HG03135 (cell line): ENCODE results near the gene NPAT.
A peak's percentile ranks its signal among the peaks of the same experiment; 100 is the strongest.

ENCODE experiments used
- ATAC-seq: cut with Tn5 transposase; IDR thresholded peaks from one replicate; pipeline ENCODE4 v1.9.1; 2021; ENCODE audit warnings: mild to moderate bottlenecking, moderate library complexity; ENCODE audit not compliant: unreplicated experiment

The NPAT gene

DNA sequence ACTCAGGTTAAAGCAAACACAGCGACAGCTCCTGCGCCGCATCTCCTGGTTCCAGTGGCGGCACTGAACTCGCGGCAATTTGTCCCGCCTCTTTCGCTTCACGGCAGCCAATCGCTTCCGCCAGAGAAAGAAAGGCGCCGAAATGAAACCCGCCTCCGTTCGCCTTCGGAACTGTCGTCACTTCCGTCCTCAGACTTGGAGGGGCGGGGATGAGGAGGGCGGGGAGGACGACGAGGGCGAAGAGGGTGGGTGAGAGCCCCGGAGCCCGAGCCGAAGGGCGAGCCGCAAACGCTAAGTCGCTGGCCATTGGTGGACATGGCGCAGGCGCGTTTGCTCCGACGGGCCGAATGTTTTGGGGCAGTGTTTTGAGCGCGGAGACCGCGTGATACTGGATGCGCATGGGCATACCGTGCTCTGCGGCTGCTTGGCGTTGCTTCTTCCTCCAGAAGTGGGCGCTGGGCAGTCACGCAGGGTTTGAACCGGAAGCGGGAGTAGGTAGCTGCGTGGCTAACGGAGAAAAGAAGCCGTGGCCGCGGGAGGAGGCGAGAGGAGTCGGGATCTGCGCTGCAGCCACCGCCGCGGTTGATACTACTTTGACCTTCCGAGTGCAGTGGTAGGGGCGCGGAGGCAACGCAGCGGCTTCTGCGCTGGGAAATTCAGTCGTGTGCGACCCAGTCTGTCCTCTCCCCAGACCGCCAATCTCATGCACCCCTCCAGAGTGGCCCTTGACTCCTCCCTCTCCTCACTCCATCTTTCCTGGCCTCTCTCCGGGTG is at the start of gene NPAT, which contains the start of gene ATM:
Gene NPAT, minus strand, starts transcription at position 65 of the 774 bp plus-strand sequence. CDS start 102 bp downstream, outside the sequence.
Gene ATM, plus strand, starts transcription at position 494 of the 774 bp plus-strand sequence. CDS start 4,558 bp downstream, outside the sequence.
- ATAC-seq, result peak; percentile 78

DNA sequence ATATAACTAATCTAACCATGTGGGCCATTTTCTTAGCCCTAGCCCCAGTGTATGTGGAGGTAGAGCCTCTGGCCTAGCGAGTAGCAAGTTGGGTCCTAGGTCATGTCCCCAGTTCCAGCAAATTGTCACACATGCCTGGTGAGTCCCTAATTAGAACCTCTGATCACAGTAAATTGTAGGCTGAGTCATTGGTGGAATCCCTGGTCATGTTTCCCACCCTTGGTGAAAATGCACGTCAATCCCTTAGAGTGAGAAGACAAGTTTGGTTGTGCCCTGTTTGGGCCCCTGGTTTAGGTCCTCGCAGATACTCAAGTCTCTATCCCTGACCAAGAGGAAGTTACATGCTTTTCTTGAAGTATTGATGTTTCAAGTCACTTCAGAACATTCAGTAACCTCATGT is 47.1 kb upstream of the NPAT start:
- ATAC-seq, result no peak

DNA sequence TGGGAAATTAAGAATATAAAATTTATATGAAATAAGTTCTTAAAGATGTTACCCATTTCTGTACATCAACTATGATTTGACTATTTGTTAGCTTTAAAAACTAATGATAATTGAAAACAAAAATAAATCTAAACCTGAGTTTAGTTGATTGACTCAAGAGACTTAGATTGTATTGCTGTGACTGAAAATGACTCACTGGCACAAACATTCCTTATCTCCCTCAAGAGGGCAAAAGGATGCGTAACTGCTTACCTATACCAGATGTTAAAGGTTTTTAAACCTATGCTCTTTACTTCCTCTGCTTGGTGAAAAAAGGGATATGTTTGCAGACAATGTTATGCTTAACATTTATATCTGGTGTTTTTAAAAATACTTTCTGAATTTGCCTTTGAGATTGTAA is 30.7 kb upstream of the NPAT start:
- ATAC-seq, result no peak

DNA sequence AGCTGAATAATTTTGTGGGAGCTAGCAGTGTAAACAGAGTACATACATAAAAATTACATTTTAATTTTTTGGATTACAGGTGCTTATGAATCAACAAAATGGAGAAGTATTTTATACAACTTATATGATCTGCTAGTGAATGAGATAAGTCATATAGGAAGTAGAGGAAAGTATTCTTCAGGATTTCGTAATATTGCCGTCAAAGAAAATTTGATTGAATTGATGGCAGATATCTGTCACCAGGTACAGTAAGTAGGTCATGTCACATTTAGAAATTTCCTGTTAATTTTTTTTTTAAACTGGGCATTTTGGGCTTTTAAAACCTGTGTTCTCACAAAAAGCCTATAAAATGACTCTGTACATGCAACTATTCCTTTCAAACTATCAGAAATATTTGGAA is 24.4 kb upstream of the NPAT start:
- ATAC-seq, result no peak

DNA sequence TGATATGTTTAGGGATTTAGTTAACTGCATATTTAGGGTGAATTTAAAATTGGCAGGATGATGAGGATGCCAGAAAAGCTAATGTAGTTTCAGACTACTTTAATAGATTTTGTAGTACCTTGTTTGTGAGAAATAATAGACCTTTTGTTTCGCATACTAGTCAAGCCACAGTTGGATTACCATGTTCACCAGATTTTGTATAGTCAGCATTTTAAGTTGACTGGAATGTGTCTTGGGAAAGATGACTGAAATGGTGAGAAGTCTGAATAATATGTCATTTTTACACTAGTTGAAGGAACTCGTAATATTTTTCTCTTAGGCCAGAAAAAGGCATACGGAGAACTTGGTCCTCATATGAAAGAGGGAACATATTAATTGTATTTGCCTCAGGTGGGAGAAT is 23.9 kb upstream of the NPAT start:
- no peak for ATAC-seq

DNA sequence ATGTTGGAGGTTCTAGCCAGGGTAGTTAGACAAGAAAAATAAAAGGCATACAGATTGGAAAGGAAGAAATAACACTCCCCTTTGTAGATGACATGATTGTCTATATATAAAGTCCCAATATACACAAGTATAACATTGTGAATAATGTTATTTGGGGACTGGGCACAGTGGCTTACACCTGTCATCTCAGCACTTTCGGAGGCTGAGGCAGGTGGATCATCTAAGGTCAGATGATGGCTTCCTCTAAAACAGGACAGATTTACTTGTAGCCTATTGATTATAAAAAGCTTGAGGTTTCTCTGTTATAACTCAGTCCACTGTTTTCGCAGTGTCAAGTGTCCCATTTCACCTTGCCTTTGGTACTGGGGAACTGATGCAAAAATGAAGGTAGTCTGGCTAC is 20.0 kb upstream of the NPAT start:
- ATAC-seq, result no peak

DNA sequence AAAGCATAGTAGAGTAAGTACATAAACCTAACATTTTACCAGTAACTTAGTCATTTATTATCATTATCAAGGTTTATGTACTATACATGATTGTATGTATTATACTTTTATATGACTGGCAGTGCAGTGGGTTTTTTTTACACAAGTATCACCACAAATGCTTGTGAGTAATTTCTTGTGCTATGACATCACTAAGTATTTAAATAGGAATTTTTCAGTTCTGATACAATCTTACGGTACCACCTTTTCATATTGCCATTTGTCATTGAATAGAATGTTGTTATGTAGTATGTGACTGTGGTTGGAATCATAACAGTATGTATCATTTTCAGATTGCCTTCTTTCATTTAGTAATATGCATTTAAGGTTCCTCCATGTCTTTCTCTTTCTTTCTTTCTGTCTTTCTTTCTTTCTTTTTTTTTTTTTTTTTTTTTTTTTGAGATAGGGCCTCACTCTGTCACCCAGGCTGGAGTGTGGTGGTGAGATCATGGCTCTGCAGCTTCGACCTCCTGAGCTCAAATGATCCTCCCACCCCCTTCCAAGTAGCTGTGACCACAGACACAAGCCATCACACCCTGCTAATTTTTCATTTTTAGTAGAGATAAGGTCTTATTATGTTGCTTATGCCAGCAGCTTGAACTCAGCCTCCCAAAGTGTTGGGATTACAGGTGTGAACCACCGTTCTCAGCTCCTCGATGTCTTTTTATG is 19.0 kb upstream of the NPAT start:
- no peak for ATAC-seq

DNA sequence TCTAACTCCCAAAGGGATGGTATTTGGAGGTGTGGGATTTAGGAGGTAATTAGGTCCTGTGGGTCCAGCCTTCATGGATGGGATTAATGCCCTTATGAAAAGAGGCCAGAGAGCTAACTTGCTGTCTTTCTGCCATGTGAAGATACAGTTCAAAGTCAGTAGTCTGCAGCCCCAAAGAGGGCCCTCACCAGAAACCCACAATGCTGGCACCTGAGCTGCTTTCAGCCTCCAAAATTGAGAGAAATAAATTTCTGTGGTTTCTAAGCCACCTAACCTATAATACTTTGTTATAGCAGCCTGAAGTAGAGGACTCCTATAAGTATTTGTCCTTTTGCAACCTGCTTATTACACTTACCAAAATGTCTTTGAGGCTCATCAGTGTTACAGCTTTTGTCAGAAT is 16.6 kb upstream of the NPAT start:
- no peak for ATAC-seq

DNA sequence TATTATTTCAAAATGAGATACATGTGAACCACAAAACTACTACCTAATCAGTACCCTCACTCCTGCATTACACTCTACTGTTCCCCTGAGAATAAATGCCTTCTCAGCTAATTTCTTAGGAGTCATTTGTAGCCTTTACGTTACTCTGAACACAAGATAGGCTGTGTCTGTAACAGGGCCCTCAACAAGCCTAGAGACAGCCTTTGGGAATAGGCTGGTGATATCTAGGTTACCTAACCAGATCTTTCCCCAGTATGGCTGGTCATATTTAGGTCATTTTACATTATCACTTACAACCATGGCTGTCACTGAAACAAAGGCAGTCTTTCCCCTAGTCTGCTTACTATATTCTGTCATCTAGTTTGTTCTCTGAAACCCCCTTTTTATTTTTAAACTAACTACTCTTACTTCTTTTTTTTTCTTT is 14.6 kb upstream of the NPAT start:
- ATAC-seq, result peak; percentile 56

DNA sequence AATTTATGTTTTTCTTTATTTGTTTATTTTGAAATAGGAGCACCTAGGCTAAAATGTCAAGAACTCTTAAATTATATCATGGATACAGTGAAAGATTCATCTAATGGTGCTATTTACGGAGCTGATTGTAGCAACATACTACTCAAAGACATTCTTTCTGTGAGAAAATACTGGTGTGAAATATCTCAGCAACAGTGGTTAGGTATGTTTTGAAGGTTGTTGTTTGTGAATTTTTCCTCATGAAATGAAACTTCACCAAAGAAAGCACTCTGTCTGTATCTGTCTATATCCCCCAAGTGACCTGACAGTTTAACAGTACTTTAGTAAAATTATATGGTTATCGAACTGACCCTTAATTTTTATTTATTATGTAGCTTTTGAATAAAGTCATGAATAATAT is 13.2 kb upstream of the NPAT start:
- no peak for ATAC-seq

DNA sequence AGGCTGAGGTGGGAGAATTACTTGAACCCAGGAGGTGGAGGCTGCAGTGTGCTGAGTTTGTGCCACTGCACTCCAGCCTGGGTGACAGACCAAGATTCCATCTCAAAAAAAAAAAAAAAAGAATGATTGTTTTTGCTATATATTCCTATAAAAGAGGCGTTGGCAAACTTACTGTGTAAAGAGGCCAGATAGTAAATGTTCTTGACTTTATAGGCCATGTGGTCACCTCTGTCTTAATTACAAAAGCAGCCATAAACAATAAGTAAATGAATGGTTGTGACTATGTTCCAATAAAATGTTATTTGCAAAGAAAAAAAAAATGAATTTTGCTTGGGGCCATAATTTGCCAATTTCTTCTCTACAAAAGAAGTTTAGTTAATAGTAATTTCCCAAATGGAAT is 12.8 kb upstream of the NPAT start:
- no peak for ATAC-seq

DNA sequence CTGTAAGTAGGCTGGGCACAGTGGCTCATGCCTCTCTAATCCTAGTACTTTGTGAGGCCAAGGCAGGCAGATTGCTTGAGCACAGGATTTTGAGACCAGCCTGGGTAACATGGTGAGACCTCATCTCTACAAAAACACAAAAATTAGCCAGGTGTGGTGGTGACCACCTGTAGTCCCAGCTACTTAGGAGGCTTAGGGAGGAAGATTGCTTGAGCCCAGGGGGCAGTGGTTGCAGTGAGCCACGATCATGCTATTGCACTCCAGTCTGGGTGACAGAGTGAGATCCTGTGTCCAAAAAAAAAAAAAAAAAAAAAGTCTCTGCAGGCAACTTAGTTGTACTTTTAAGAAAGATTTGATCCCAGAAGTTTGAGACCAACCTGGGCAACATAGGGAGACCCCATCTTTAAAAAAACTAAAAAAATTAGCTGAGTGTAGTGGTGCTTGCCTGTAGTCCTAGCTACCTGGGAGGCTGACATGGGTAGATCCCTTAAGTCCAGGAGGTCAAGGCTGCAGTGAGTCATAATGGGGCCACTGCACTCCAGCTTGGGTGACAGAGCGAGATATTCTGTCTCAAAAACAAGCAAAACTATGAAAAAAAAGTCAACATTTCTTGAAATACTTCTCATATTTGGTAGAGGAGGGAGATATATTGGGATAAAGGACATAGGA is 11.0 kb upstream of the NPAT start:
- no peak for ATAC-seq

DNA sequence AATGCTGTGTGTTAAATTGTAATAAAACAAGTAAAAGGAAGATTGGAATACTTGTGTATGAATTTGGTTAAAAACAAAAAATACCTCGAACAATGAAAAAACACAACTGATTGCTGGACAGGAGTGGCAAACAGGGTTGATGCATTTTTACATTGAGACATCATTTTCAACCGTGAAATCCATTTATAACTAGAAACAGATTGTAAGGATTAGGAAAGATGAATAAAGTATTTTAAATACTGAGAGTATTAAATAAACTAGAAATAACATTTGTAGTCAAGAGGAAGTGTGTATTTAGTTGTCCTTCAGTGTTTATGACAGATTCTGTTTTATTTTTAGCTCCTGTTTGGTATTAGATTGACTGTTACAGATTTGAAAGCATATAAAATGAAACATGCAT is 5.8 kb upstream of the NPAT start:
- no peak for ATAC-seq

DNA sequence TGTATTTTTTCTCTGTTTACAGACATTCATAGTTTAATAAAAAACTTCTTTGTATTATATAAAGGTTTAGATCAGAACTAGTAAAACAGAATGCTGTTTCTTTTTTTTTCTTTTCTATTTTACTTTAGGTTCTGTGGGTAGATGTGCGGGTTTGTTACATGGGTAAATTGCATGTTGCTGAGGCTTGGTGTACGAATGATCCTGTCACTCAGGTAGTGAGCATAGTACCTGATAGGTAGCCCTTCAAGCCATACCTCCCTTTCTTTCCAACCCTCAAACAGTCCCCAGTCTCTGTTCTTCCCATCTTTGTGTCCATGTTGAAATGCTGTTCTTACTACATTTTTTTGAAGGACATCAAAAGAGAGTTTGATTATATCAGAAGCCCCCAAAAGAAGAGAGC is 3.6 kb upstream of the NPAT start:
- no peak for ATAC-seq

DNA sequence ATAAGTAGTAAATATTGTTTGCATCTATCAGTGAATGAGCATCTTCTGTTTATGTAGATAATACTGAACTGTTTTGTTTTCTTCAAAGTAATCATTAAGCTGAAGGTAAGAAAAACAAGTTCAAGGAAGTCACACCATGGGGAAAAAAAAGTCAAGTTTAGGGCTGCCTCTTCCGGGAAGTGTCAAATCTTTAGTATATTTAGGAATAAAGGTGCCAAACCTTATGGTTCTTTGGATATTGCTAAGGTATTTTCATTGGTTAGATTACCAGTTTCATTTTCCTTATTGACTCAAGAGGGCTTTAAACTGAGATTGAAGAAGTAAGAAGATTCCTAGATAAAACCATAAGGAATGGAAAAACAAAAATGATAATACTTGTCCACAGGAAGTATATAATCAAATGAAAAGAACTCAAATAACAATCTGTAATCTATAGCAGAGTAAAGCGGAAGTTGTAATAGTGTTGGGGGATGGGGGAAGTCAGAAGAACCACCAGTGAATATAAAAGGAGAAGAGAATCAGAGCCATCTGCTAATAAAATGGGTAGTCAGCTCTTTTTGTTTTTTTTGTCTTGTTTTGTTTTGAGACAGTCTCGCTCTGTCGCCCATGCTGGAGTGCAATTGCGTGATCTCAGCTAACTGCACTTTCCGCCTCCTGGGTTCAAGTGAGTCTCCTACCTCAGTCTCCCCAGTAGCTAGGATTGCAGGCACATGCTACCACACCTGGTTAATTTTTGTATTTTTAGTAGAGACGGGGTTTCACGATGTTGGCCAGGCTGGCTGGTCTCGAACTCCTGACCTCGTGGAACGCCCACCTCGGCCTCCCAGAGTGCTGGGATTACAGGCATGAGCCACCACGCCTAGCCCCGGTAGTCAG is 2.7 kb upstream of the NPAT start:
- no peak for ATAC-seq

DNA sequence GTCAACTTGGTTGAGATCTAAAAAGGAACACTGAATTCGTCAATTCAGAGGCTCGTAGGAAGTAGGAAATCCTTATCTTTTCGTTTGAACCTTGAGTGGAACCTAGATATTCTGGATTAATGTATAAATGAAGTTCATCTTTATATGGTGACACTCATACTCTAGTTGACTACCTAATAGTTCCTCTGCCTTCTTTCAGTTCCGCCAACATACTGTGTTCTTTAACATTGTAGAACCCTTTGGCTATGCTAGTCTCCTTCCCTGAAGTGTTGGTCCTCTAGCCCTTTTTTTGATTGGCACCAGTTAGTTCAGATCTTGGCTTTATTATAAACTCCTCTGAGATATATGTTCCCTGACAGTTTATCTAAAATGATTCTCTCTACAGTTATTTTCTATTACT is 1.9 kb upstream of the NPAT start:
- no peak for ATAC-seq

DNA sequence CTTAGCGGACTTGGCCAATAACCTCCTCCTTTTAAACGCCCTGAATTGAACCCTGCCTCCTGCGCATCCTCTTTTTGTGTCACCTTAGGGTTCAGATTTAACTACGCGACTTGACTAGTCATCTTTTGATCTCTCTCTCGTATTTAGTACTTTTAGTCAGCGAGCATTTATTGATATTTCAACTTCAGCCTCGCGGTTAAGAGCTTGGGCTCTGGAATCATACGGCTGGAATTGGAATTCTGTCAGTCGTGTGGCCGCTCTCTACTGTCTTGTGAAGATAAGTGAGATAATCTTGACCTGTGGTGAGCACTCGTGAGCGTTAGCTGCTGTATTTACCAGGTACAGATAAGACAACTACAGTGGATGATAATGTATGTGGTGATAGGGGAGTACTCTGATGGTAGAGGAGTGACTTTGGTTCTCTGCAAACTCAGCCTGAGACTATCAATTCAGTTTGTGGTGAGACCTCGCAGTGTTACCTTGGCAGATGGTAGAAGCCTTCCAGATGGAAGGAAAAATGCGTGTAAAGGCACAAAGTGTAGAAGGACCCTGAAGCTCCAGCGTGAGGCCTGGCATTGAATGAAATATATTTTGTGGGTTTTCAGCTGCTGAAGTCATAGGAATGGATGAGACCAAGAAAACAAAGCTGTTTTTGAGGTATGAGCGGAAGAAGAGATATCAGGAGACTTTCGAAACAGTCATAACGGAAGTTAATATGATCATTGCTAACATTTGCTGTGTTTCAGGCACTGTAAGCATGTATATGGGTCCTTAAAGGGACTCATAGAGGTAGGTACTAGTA is 1.1 kb upstream of the NPAT start:
- peak; percentile 19 for ATAC-seq

DNA sequence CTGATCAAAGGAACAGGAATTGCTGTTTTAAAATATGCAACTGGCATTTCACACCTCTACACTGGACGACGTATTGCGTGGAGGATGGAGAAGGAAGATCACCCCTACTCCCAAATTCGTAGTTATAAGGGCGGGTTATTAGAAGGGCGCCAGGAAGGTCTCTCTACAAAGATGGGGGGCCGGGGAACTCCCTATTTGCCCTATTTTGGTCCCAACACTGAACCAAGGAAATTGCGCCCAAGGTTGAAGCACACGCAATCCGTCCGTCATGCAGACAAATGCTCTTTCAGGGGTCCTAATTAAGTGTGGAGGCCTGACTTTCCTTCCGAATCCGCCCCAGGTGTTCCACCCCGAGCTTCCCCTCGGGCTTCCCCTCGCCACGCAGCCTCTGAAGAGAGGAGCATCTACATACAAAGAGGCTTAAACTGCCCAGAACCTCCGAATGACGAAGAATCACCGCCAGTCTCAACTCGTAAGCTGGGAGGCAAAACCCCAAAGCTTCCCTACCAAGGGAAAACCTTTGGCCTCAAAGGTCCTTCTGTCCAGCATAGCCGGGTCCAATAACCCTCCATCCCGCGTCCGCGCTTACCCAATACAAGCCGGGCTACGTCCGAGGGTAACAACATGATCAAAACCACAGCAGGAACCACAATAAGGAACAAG is 396 bp downstream of the NPAT start:
- peak; percentile 0 for ATAC-seq

DNA sequence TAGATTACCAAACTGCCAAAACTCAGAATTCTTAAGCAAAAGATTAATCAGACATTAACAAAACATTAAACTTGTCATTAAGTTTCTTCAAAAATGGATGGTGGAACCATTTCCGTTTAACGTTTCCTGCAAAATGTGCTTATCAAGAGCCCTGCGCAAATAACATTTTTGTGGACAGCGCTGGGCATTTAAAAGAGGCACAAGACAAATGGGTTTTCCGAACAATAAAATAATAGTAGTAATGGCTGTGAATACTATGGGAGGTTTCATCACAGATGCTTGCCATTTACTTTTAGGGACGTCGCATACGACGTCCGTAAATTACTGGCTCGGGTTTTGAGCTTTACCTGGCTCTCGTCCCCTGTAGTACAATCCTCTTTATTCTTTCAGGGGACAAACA is 1.1 kb downstream of the NPAT start:
- ATAC-seq, result no peak
